SH-SY5Y (cell line): ENCODE measurements around the gene NCOA1.

Source experiments
- GATA2 ChIP-seq: IDR thresholded peaks from 2 replicates; pipeline ENCODE4 v1.6.1; 2011; ENCODE audit warnings: mild to moderate bottlenecking, low read depth, low read length
- GATA3 ChIP-seq: IDR thresholded peaks from 2 replicates; pipeline ENCODE4 v1.6.1; 2011; ENCODE audit warnings: low read depth, mild to moderate bottlenecking, low read length, moderate library complexity

DNA sequence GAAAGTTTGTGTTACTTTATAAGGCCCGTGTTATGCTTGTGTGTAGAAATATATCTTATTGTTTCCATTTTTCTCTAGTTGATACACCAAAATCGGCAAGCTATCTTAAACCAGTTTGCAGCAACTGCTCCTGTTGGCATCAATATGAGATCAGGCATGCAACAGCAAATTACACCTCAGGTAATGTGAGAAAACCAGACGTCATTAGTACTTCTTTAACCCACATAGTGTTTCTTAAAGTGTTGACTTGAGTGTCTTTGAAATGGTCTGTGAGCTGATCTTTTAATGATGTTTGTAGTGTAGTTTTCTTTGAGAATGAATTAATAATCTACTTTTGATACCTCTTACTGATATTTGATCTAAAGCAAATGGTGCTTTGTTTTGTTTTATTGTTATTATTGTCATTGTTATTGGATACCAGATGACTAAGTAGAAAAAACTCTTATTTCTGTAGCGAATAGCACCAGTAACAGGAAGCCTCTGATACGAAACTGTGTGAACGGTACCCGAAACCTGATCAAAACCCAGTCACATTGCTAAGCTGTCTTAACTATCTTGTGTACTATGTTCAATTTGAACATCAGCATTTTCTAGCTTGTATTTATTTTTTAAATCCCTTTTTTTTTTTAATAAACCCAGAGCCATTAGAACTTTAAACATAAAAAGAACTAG is 248.4 kb downstream of the NCOA1 start:
- no peak for TF ChIP-seq GATA2
- no peak for TF ChIP-seq GATA3
